GM12875 (cell line): Measurements from ENCODE around the gene HIPK2.

Experiments
- H3K4me3 ChIP-seq: one replicate; pipeline ENCODE4 v1.5.1; 2011; ENCODE audit warnings: low read depth, low read length, control low read depth
- CTCF ChIP-seq: IDR thresholded peaks from 2 replicates; pipeline ENCODE4 v1.5.1; 2011; ENCODE audit warnings: low read depth, mild to moderate bottlenecking, control low read depth, inconsistent platforms, low read length, moderate library complexity, borderline replicate concordance; ENCODE audit not compliant: insufficient read depth

HIPK2 gene

GRCh38 chr7:139784648-139785047 lies 6.8 kb upstream of the HIPK2 start:
- no peak overlapping the region for H3K4me3 ChIP-seq
- no peak for TF ChIP-seq CTCF

GRCh38 chr7:139783647-139784385 lies 6.0 kb upstream of the HIPK2 start:
- no peak for TF ChIP-seq CTCF
- no peak overlapping the region for H3K4me3 ChIP-seq

DNA sequence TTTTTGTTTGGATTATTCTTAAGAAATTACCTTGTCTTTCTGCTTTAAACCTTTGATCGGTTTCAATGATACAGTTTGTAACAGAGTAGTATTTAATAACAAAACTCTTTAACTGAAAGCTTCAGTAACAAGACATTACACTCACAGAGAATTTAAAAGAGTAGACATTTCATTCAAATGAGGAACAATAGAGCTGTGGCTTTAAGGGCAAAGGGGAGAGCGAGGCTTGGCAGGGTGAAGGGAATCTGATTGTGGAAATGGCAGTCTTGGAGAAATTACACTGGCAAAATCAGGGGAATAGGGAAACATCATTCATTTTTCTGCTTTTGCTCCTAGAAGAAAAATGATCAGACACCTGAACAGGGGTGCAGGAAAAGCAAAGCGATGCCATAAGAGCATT lies 5.1 kb upstream of the HIPK2 start:
- no peak overlapping the region for H3K4me3 ChIP-seq
- no peak for TF ChIP-seq CTCF

- no peak for TF ChIP-seq CTCF
- peak overlapping the region; percentile 89 for H3K4me3 ChIP-seq
Measured at GRCh38 chr7:139777133-139777891, 486 bp downstream of the HIPK2 start.

DNA sequence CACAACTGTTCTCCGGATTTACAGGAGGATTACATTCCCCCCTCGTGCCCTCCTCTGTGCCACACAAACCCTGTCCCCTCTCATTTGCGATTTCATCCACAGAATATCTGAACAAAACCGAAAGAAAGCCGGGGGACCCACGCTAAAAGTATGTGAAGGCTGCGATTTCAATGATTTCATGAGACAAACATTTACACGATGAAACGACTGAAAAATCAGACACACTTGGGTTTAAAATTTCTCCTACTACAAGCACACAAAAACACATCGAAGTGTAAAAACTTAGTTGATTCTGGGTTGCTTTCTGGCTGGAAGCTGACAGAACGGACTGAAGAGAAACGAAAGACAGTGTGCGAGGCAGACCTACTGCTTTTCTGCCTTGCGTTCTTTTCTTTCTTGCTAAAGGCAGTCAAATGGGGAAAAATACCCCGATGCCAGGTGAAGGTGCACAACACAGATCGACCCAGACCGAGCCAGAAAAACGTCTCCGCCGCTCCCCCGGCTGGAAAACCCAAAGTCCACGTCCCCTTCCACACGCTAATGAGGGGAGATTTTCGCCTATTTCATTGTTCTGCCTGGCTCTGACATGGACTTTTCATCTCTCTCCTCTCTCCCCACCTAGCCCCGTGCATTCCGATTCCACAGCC lies 1.2 kb downstream of the HIPK2 start:
- peak overlapping the region; percentile 89 for H3K4me3 ChIP-seq
- TF ChIP-seq CTCF, result no peak

DNA sequence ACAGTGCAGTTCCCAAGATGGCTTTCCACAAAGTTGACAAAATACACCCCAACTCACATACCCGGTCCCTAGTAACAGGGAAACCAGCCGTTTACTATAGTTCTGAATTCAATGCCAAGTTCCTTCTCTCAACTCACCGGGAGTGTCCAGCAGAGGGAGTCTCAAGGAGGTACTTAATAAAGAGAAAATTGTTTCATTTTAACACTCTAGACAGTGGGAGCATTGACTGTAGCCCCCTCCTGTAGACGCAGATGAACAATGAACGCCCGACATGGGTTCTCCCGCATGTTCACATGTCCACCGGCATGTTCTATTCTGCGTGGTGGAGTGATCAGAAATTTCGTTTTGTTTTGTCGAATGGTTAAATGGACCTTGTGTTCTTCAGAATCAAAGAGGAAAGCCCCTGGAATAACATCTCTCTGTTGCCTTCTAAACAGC lies 1.9 kb downstream of the HIPK2 start:
- H3K4me3 ChIP-seq, result peak overlapping the region; percentile 89
- TF ChIP-seq CTCF, result peak; percentile 64
